Heart left ventricle (tissue), 16 donors: ENCODE measurements around the gene CADPS2. TPM values are rescaled to one million over a fixed set of nuclear protein-coding genes. Genes with fewer than 3 reads are reported as not detected.

Experiments
- ATAC-seq, 4 donors: fragments of 200-7000 bp; cut with Tn5 transposase; one replicate each; pipeline ENCODE4 v1.9.1; 2020 to 2022; ENCODE audit warnings: moderate library complexity in 4 of 4, mild to moderate bottlenecking in 3 of 4, moderate number of reproducible peaks in 1 of 4
- DNase-seq, 5 donors: peaks; one replicate each; pipeline ENCODE4 v3.0.0-alpha.2; 2020
- H3K27ac ChIP-seq, 12 donors: fragments of 200-600 bp; sonication (generic) in 4 of 12; one replicate each; pipeline versions ENCODE4 v1.5.0 to v1.8.0; 2016 to 2022; ENCODE audit warnings: mild to moderate bottlenecking in 2 of 12
- H3K27me3 ChIP-seq, 9 donors: fragments of 200-600 bp; sonication (generic) in 2 of 9; one replicate each; pipeline versions ENCODE4 v1.5.1 to v1.8.0; 2016 to 2022; ENCODE audit warnings: mild to moderate bottlenecking in 3 of 9
- H3K36me3 ChIP-seq, 9 donors: fragments of 200-600 bp; sonication (generic) in 2 of 9; one replicate each; pipeline versions ENCODE4 v1.5.0 to v1.8.0; 2018 to 2022; ENCODE audit warnings: mild to moderate bottlenecking in 2 of 9
- H3K4me1 ChIP-seq, 12 donors: fragments of 200-600 bp; sonication (generic) in 4 of 12; one replicate each; pipeline versions ENCODE4 v1.5.0 to v1.8.0; 2016 to 2022; ENCODE audit warnings: mild to moderate bottlenecking in 3 of 12
- H3K4me3 ChIP-seq, 12 donors: fragments of 200-600 bp; sonication (generic) in 4 of 12; one replicate each; pipeline versions ENCODE4 v1.5.0 to v1.8.0; 2017 to 2022; ENCODE audit warnings: mild to moderate bottlenecking in 9 of 12, moderate library complexity in 4 of 12
- H3K9me3 ChIP-seq, 12 donors: fragments of 200-600 bp; sonication (generic) in 4 of 12; one replicate each; pipeline versions ENCODE4 v1.5.0 to v1.8.0; 2016 to 2022; ENCODE audit warnings: mild to moderate bottlenecking in 1 of 12
- CTCF ChIP-seq, 12 donors: fragments of 200-600 bp; sonication (generic) in 4 of 12; IDR thresholded peaks; one replicate each; pipeline versions ENCODE4 v1.5.0 to v1.8.0; 2018 to 2022; ENCODE audit warnings: antibody characterized with exemption in 12 of 12, mild to moderate bottlenecking in 5 of 12
- POLR2A ChIP-seq, 2 donors: fragments of 450-650 bp; IDR thresholded peaks; one replicate each; pipeline ENCODE4 v1.6.1; 2017; ENCODE audit warnings: antibody characterized with exemption in 2 of 2, mild to moderate bottlenecking in 2 of 2, moderate library complexity in 2 of 2
- WGBS, 4 donors: extraction: QIAGEN DNeasy Blood & Tissue Kit in 2 of 4; methylation state at CpG; one replicate each; pipeline versions ENCODE4 v1.1.5 to v1.1.7; 2013 to 2018; 5-methylcytosine and 5-hydroxymethylcytosine counted together
- intact Hi-C, 10 donors: fragments of 100-400 bp; cut with DNase I; formaldehyde crosslinking; loops; one replicate each; pipeline versions ENCODE4 v1.11.1 to v1.14.2; 2022
- polyA plus RNA-seq, 2 donors: library from polyadenylated mRNA; stranded (reverse); fragments of 200-250 nt; gene quantifications; one replicate each; pipeline ENCODE4 v1.2.3, GENCODE V29; 2013
- total RNA-seq, 9 donors: library from RNA; depleted of rRNA in 2 of 9; stranded (reverse); fragments of >200 nt in 2 of 9; fragmentation: NEBNext Ultra II Directional in 3 of 9; extraction: Animal tissue kit (Norgen Biotek cat#: 25700) in 3 of 9; gene quantifications; one replicate each; pipeline versions ENCODE4 v1.1.0 to v1.2.4, GENCODE V29; 2016 to 2023
- donor health status: ischemic (EF 13 %, LVEDD 7.1; RV severe dilation, severe dysfunction).
- donor health status: healthy with polysubstance abuse.
- donor health status: DM: no; HTN: yes; CAD: no.
- donor health status: DM: no; HTN: no; CAD: no.
- donor health status: ischemic (EF 25% LVEDD 6.9; RV normal size, moderate dysfunction).
- donor health status: ischemic (EF 25% LVEDD 5.7; RV mildly dilated, moderate dysfunction).
- donor health status: healthy.
- donor health status: DM: yes; HTN: yes; CAD: no.
- donor health status: ischemic (EF 35%, LVEDD 5.7; RV mildly dilated, moderate dysfunction).
- donor health status: nonischemic (EF 11% LVEDD 7.7; RV severe dilation, severe dysfunction).
- donor health status: DM: yes; HTN: yes; CAD: no.
- donor health status: PGD.
- donor health status: ischemic (EF 29% LVEDD 5.4; RV normal size, mild dysfunction).
- donor health status: nonischemic (EF 23%, LVEDD 6.1; RV moderate dilation, normal function).

Gene CADPS2
- total and polyA plus RNA-seq, 11 donors = 6.5 to 29.0 (median 10.3) TPM

DNA sequence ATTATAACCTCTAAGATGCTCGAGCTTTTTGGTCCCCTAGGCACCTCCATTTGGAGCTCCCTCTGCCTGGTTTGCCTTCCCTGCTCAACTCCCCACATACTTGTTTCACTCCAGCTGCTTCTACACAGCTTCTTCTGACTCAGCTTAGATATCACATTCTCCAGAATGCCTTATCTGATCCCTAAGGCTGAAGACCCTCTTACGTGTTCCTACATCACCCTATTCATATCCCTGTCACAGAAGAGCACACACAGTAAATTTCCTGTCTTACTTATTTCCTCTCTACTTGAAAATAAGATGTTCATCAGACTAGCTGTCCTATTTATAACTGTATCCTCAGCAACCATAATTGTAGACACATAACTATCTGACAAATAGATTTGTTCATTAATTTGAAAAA is 122.2 kb downstream of the CADPS2 start:
- intact Hi-C loops = no loop called here
- peaks cover 0 to 4% (median 0%) of the 10 kb centered on the region in 12 donors for H3K4me1 ChIP-seq
- H3K36me3 ChIP-seq = no peaks in the 10 kb centered on the region
- WGBS, 4 donors = 51 to 57% (median 54%) methylated on average over 2 of the region's 2 CpGs
- ATAC-seq (peak in 1 of 4 donors; percentile 59), DNase-seq (no peak)
- H3K4me3 ChIP-seq = no peak overlapping the region
- TF ChIP-seq CTCF (IDR thresholded peaks at IDR 0.05) (no peak), POLR2A (IDR thresholded peaks at IDR 0.05) (no peak)
- H3K27ac ChIP-seq = no peak overlapping the region
- H3K9me3 ChIP-seq = no peaks in the 10 kb centered on the region
- no peaks in the 10 kb centered on the region for H3K27me3 ChIP-seq

DNA sequence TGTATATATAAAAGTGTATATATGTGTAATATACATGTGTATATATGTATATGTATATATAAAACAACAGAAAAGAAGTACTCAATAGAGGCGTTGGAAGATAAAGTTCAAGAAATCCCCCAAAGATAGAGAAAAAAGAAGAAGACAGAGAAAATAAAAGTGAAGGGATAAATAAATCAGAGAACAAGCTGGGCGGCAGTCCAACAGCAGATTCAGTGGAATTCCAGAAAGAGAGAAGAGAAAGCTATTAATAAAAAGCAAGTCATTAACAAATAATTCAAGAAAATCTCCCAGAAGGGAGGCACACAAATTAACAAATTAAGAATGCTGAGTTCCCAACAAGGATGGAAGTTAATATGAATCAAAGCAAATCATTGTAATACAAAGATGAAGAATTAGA is 124.2 kb downstream of the CADPS2 start:
- Histone ChIP-seq H3K4me3 (no peak overlapping the region), H3K9me3 (no peaks in the 10 kb centered on the region), H3K27ac (no peak overlapping the region), H3K27me3 (no peaks in the 10 kb centered on the region), H3K4me1 (peaks cover 0 to 4% (median 0%) of the 10 kb centered on the region in 12 donors), H3K36me3 (no peaks in the 10 kb centered on the region)
- intact Hi-C loops = no loop called here
- ATAC-seq = no peak
- WGBS, 4 donors = 87 to 97% (median 89%) methylated on average over 2 of the region's 2 CpGs
- no peak for TF ChIP-seq POLR2A (IDR thresholded peaks at IDR 0.05)
- no peak for TF ChIP-seq CTCF (IDR thresholded peaks at IDR 0.05)
- no peak for DNase-seq

DNA sequence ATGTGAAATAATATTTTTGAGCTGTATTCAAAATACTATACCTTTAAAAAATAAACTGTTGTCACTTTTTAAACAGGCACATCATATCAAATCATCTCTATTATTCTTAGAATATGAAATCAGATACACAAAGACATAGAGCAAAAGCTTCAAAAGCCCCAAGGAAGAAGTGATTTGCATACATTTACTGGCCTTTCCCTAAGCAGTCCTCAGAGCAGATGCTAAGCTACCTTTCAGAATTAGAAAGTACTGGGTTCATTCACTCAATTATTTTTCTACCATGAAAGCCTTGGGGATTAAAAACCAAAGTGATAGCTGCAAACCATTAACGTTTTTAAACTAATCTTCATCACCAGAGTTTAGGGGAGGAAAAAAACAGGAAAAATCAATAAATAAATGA is 127.8 kb downstream of the CADPS2 start:
- Histone ChIP-seq H3K4me3 (no peak overlapping the region), H3K4me1 (no peaks in the 10 kb centered on the region), H3K9me3 (no peaks in the 10 kb centered on the region), H3K27ac (no peak overlapping the region), H3K36me3 (no peaks in the 10 kb centered on the region), H3K27me3 (no peaks in the 10 kb centered on the region)
- intact Hi-C loops = no loop called here
- no peak for ATAC-seq
- no peak for DNase-seq
- 39 to 55% (median 43%) methylated on average over 1 of the region's 1 CpG for WGBS, 4 donors
- TF ChIP-seq POLR2A (IDR thresholded peaks at IDR 0.05) (no peak), CTCF (IDR thresholded peaks at IDR 0.05) (no peak)

DNA sequence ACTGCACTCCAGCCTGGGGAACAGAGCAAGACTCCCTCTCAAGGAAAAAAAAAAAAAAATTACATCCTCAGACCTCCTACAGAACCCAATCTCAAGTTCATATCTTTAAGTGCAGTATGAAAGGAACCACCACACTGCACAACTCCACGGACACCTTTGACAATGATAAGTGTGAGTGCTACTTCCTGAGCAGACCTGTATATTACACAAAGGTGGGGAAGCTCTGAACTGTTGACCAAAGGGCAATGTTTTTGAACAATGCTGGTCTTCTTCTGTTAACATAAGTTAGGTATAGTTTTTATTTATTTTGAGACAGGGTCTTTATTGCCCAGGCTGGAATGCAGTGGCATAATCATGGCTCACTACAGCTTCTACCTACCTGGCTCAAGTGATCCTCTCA is 129.4 kb downstream of the CADPS2 start:
- Histone ChIP-seq H3K27me3 (no peaks in the 10 kb centered on the region), H3K36me3 (no peaks in the 10 kb centered on the region), H3K9me3 (no peaks in the 10 kb centered on the region), H3K4me3 (no peak overlapping the region), H3K27ac (no peak overlapping the region), H3K4me1 (no peaks in the 10 kb centered on the region)
- no peak for TF ChIP-seq POLR2A (IDR thresholded peaks at IDR 0.05)
- TF ChIP-seq CTCF (IDR thresholded peaks at IDR 0.05) = no peak
- intact Hi-C loops = no loop called here
- ATAC-seq (no peak), DNase-seq (no peak)
- 61 to 80% (median 71%) methylated on average over 1 of the region's 1 CpG for WGBS, 4 donors
